Vagina (tissue), 2 donors: ENCODE data around the gene OR51E1. TPM values are rescaled to one million over a fixed set of nuclear protein-coding genes. Genes with fewer than 3 reads are reported as not detected.

Experiments
- DNase-seq, 2 donors: peaks; one replicate each; pipeline ENCODE4 v3.0.0-alpha.2; 2017; ENCODE audit errors: extremely low spot score in 2 of 2
- H3K27ac ChIP-seq: fragments of 200-600 bp; sonication (generic); one replicate; pipeline ENCODE4 v1.5.1; 2019
- H3K27me3 ChIP-seq: fragments of 200-600 bp; sonication (generic); one replicate; pipeline ENCODE4 v1.5.1; 2019
- H3K36me3 ChIP-seq, 2 donors: fragments of 200-600 bp; sonication (generic); one replicate each; pipeline ENCODE4 v1.5.1; 2017 to 2019
- H3K4me1 ChIP-seq: fragments of 200-600 bp; sonication (generic); one replicate; pipeline ENCODE4 v1.5.1; 2019
- H3K4me3 ChIP-seq, 2 donors: fragments of 200-600 bp; sonication (generic); 1 replicate in 1 of 2; 2 replicates in 1 of 2; pipeline ENCODE4 v1.5.1; 2016 to 2019
- H3K9me3 ChIP-seq: fragments of 200-600 bp; sonication (generic); one replicate; pipeline ENCODE4 v1.5.1; 2019
- CTCF ChIP-seq, 3 experiments: fragments of 450-650 bp in 2 of 3; fragments of 200-600 bp in 1 of 3; sonication (generic) in 1 of 3; IDR thresholded peaks; one replicate each; pipeline ENCODE4 v1.5.1; 2017 to 2019; ENCODE audit warnings: antibody characterized with exemption in 3 of 3, mild to moderate bottlenecking in 2 of 3, moderate library complexity in 2 of 3
- POLR2A ChIP-seq, 2 donors: fragments of 450-650 bp; IDR thresholded peaks; one replicate each; pipeline ENCODE4 v1.6.1; 2017; ENCODE audit warnings: antibody characterized with exemption in 2 of 2, mild to moderate bottlenecking in 2 of 2, moderate library complexity in 2 of 2
- POLR2AphosphoS5 ChIP-seq, 2 donors: sonication (generic); formaldehyde crosslinking; IDR thresholded peaks; one replicate each; pipeline ENCODE4 v1.9.0; 2017; ENCODE audit warnings: antibody characterized with exemption in 2 of 2, mild to moderate bottlenecking in 2 of 2, low read depth in 1 of 2; ENCODE audit not compliant: insufficient read depth in 1 of 2
- intact Hi-C: fragments of 100-400 bp; cut with DNase I; formaldehyde crosslinking; loops from one replicate; pipeline ENCODE4 v1.15.1; 2023
- total RNA-seq: library from RNA; depleted of rRNA; stranded (reverse); fragments of >200 nt; gene quantifications from one replicate; pipeline ENCODE4 v1.2.3, GENCODE V29; 2016

Gene OR51E1
- total RNA-seq, 1 donor from 2014 or later, result 0.25 TPM

- Histone ChIP-seq H3K27me3 (no peaks in the 10 kb centered on the region), H3K27ac (no peak overlapping the region), H3K36me3 (no peaks in the 10 kb centered on the region), H3K4me1 (no peaks in the 10 kb centered on the region), H3K9me3 (no peaks in the 10 kb centered on the region), H3K4me3 (no peak overlapping the region)
- no peak for TF ChIP-seq POLR2AphosphoS5 (IDR thresholded peaks at IDR 0.05; ENCODE audit: insufficient read depth in 1 of 2, low read depth in 1 of 2)
- no peak for TF ChIP-seq CTCF (IDR thresholded peaks at IDR 0.05)
- no peak for TF ChIP-seq POLR2A (IDR thresholded peaks at IDR 0.05)
- DNase-seq, result no peak
- intact Hi-C loops, result no loop called here
Measured at GRCh38 chr11:4682623-4683419, 39.0 kb downstream of the OR51E1 start.

GRCh38 chr11:4684631-4685285 lies 41.0 kb downstream of the OR51E1 start:
- H3K36me3 ChIP-seq, result no peaks in the 10 kb centered on the region
- no peaks in the 10 kb centered on the region for H3K9me3 ChIP-seq
- H3K27me3 ChIP-seq, result no peaks in the 10 kb centered on the region
- TF ChIP-seq CTCF (IDR thresholded peaks at IDR 0.05) (no peak), POLR2AphosphoS5 (IDR thresholded peaks at IDR 0.05; ENCODE audit: insufficient read depth in 1 of 2, low read depth in 1 of 2) (no peak), POLR2A (IDR thresholded peaks at IDR 0.05) (no peak)
- no peak for DNase-seq
- no peaks in the 10 kb centered on the region for H3K4me1 ChIP-seq
- no peak overlapping the region for H3K27ac ChIP-seq
- intact Hi-C loops, result no loop called here
- no peak overlapping the region for H3K4me3 ChIP-seq

GRCh38 chr11:4695442-4695841 lies 51.7 kb downstream of the OR51E1 start:
- intact Hi-C loops, result no loop called here
- H3K27ac ChIP-seq, result no peak overlapping the region
- no peak for DNase-seq
- TF ChIP-seq CTCF (IDR thresholded peaks at IDR 0.05) (no peak), POLR2AphosphoS5 (IDR thresholded peaks at IDR 0.05; ENCODE audit: insufficient read depth in 1 of 2, low read depth in 1 of 2) (no peak), POLR2A (IDR thresholded peaks at IDR 0.05) (no peak)
- no peak overlapping the region for H3K4me3 ChIP-seq
- H3K9me3 ChIP-seq, result no peaks in the 10 kb centered on the region
- no peaks in the 10 kb centered on the region for H3K4me1 ChIP-seq
- H3K27me3 ChIP-seq, result no peaks in the 10 kb centered on the region
- no peaks in the 10 kb centered on the region for H3K36me3 ChIP-seq

GRCh38 chr11:4697585-4697984 lies 53.8 kb downstream of the OR51E1 start, which contains the start of gene OR51E2:
OR51E2 (minus strand) TSS chr11:4697853; CDS start chr11:4682711, 15,142 bp downstream.
- H3K27me3 ChIP-seq, result no peaks in the 10 kb centered on the region
- no peaks in the 10 kb centered on the region for H3K9me3 ChIP-seq
- no peak within 1 kb of the TSS for H3K4me3 ChIP-seq
- no peaks in the 10 kb centered on the region for H3K4me1 ChIP-seq
- no peaks in the 10 kb centered on the region for H3K36me3 ChIP-seq
- intact Hi-C loops, result no loop called here
- no peak within 1 kb of the TSS for H3K27ac ChIP-seq
- no peak for DNase-seq
- TF ChIP-seq POLR2AphosphoS5 (IDR thresholded peaks at IDR 0.05; ENCODE audit: insufficient read depth in 1 of 2, low read depth in 1 of 2) (no peak), CTCF (IDR thresholded peaks at IDR 0.05) (no peak), POLR2A (IDR thresholded peaks at IDR 0.05) (no peak)
